Psoas muscle (tissue), 8 donors: Measurements from ENCODE around the gene FUNDC2. TPM values are rescaled to one million over a fixed set of nuclear protein-coding genes. Genes with fewer than 3 reads are reported as not detected.
A peak's percentile ranks its signal among the peaks of the same experiment; 100 is the strongest.
"Not testable (repeated sequence)": the region's sequence is repeated elsewhere in the genome, so short reads cannot be mapped to it uniquely, and the experiment has no call there.

Experiments
- ATAC-seq, 4 donors: fragments of 200-7000 bp; cut with Tn5 transposase; one replicate each; pipeline ENCODE4 v1.9.1; 2020; ENCODE audit warnings: moderate library complexity in 3 of 4, mild to moderate bottlenecking in 2 of 4
- DNase-seq, 2 donors: peaks; one replicate each; pipeline ENCODE4 v3.0.0-alpha.2; 2020
- H3K27ac ChIP-seq: fragments of 200-600 bp; one replicate; pipeline ENCODE4 v1.8.0; 2022
- H3K27me3 ChIP-seq, 3 donors: fragments of 200-600 bp in 1 of 3; one replicate each; pipeline versions ENCODE4 v1.6.1 to v1.8.0; 2013 to 2022; ENCODE audit warnings: low read length in 2 of 3, mild to moderate bottlenecking in 2 of 3, moderate library complexity in 1 of 3; ENCODE audit not compliant: insufficient read depth in 3 of 3
- H3K36me3 ChIP-seq, 2 donors: fragments of 200-600 bp in 1 of 2; one replicate each; pipeline versions ENCODE4 v1.6.1 to v1.8.0; 2013 to 2022; ENCODE audit warnings: low read depth in 1 of 2, mild to moderate bottlenecking in 1 of 2, moderate library complexity in 1 of 2; ENCODE audit not compliant: insufficient read depth in 1 of 2
- H3K4me1 ChIP-seq: fragments of 200-600 bp; one replicate; pipeline ENCODE4 v1.8.0; 2022
- H3K4me3 ChIP-seq: fragments of 200-600 bp; one replicate; pipeline ENCODE4 v1.8.0; 2022; ENCODE audit warnings: mild to moderate bottlenecking
- H3K9me3 ChIP-seq: fragments of 200-600 bp; one replicate; pipeline ENCODE4 v1.8.0; 2022
- WGBS, 3 donors: extraction: QIAGEN DNeasy Blood & Tissue Kit; methylation state at CpG; one replicate each; pipeline versions ENCODE4 v1.1.6 to v1.1.7; 2013; 5-methylcytosine and 5-hydroxymethylcytosine counted together
- intact Hi-C, 2 donors: fragments of 100-400 bp; cut with DNase I; formaldehyde crosslinking; loops; one replicate each; pipeline versions ENCODE4 v1.11.0 to v1.14.2; 2022
- polyA plus RNA-seq, 3 donors: library from polyadenylated mRNA; stranded (reverse); fragments of 200-250 nt; gene quantifications; one replicate each; pipeline ENCODE4 v1.2.3, GENCODE V29; 2013
- total RNA-seq, 4 donors: library from RNA; stranded (reverse); fragmentation: NEBNext Ultra II Directional in 2 of 4; extraction: Animal tissue kit (Norgen Biotek cat#: 25700) in 2 of 4; gene quantifications; one replicate each; pipeline versions ENCODE4 v1.2.1 to v1.2.4, GENCODE V29; 2021 to 2023
- TF ChIP-seq, protein P1 (sequence below): fragments of 200-600 bp; IDR thresholded peaks from one replicate; pipeline ENCODE4 v1.8.0; 2022; ENCODE audit warnings: antibody characterized with exemption
- donor health status: healthy with polysubstance abuse.
- donor health status: DM: no; HTN: no; CAD: no; lungs with moderate emphysema.
- donor health status: Bipolar disorder and iron deficiency.
- donor health status: healthy.
- donor health status: DM: yes; HTN: yes; CAD: no.
- donor health status: DM: no; HTN: no; CAD: no.
- donor health status: DM: no; HTN: no; CAD: no.
- donor health status: DM: yes; HTN: yes; CAD: no.

The FUNDC2 gene
- total and polyA plus RNA-seq, 7 donors = 258 to 441 (median 318) TPM

DNA sequence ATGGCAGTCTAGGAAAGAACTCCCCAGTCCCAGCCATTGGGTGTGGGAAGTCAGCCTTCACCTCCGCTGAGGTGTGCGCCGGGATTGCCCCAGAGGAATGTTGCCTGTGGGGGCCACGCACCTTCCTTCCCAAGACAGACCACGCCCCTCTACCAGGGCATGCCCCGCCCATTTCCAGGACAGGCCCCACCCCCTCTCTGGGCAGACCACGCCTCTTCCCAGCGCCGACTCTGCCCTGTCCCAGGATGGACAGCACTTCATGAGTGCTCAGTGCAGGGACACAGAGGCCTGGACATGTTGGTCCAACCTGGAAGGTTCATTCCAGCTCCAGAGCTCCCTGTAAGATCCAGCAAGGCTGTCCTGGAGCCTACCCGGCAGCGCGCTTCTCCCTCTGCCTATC, 18.1 kb upstream of the FUNDC2 start:
- ATAC-seq = peak in 1 of 4 donors; percentile 40
- H3K9me3 ChIP-seq, H3K36me3 ChIP-seq, H3K4me3 ChIP-seq, H3K4me1 ChIP-seq, H3K27ac ChIP-seq, intact Hi-C loops, H3K27me3 ChIP-seq, DNase-seq: not testable (repeated sequence)
- 97 to 100% (median 98%) methylated on average over 2 to 3 of the region's 12 CpGs for WGBS, 3 donors

DNA sequence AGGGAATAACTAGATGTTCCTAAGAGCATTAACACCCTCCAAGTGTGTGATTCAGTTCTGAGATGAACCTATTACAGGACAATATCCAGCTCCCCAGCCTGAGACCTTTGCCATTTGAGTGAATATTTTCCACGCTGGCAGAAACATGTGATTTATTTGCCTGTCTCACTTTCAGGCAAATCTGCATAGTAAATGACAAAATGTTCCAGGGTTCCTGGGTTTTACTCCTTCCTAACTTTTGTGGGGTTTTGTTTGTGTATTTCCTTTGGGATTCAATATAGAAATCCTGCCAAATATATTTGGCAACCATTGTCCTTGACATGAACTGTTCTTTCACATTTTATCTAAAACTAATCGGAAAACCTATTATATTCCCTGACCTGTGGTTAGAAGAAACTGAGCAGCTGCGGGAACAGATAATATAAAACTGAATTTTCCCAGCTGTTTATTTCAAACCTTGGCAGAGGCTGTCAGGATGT, 16.6 kb upstream of the FUNDC2 start:
- no peaks in the 10 kb centered on the region for H3K9me3 ChIP-seq
- intact Hi-C loops = no loop called here
- TF ChIP-seq, protein P1, sequence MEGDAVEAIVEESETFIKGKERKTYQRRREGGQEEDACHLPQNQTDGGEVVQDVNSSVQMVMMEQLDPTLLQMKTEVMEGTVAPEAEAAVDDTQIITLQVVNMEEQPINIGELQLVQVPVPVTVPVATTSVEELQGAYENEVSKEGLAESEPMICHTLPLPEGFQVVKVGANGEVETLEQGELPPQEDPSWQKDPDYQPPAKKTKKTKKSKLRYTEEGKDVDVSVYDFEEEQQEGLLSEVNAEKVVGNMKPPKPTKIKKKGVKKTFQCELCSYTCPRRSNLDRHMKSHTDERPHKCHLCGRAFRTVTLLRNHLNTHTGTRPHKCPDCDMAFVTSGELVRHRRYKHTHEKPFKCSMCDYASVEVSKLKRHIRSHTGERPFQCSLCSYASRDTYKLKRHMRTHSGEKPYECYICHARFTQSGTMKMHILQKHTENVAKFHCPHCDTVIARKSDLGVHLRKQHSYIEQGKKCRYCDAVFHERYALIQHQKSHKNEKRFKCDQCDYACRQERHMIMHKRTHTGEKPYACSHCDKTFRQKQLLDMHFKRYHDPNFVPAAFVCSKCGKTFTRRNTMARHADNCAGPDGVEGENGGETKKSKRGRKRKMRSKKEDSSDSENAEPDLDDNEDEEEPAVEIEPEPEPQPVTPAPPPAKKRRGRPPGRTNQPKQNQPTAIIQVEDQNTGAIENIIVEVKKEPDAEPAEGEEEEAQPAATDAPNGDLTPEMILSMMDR = no peak
- DNase-seq (no peak), ATAC-seq (peak in 1 of 4 donors; percentile 40)
- H3K27ac ChIP-seq = no peak overlapping the region
- H3K36me3 ChIP-seq = no peaks in the 10 kb centered on the region
- H3K4me3 ChIP-seq = no peak overlapping the region
- H3K27me3 ChIP-seq = no peaks in the 10 kb centered on the region
- no peaks in the 10 kb centered on the region for H3K4me1 ChIP-seq
- WGBS, 3 donors = 28 to 38% (median 34%) methylated on average over 3 of the region's 3 CpGs

DNA sequence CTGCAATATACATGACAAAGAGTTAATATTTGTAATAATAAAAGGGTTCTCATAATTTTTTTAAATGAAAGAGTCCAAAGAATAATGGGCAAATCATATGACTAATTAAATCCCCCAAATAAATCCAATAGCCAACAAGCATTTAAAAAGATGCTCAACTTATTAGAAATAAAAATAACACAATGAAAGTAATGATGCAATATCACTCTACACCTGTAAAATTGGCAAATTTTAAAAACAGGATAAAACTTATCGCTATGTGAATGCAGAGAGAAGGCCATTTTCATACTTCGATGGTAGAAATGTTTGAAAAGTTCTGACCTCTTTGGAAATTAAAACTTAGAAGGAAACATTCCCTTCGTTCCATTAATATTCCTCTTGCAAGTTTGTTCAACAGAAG, 6.1 kb upstream of the FUNDC2 start:
- no peak for ATAC-seq
- no peaks in the 10 kb centered on the region for H3K9me3 ChIP-seq
- TF ChIP-seq, protein P1 = no peak
- no peaks in the 10 kb centered on the region for H3K4me1 ChIP-seq
- no peaks in the 10 kb centered on the region for H3K27me3 ChIP-seq
- intact Hi-C loops = no loop called here
- 73 to 88% (median 88%) methylated on average over 3 of the region's 3 CpGs for WGBS, 3 donors
- no peak for DNase-seq
- peak overlapping the region; percentile 45 for H3K4me3 ChIP-seq
- no peak overlapping the region for H3K27ac ChIP-seq
- H3K36me3 ChIP-seq = no peaks in the 10 kb centered on the region

DNA sequence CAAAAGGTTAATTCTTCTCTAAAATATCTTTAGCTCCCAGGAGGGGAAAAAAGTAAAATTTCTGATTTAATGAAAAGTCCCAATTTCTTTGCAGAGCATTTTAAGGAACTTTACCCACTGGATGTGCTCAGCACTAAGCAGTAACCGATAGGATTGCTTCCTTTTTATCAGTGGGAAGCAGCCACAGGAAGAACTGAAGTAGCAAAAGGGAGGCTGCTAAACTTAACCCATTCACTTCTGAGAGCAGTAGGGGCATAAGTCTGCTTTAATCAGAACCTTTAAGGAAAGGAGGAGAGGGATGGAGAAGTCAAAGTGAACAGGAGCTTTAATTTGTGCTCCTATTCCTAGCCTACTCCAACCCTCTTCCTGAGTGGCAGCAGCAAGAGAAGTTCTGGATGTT, 4.1 kb upstream of the FUNDC2 start, which contains the start of gene F8:
F8 (minus strand) TSS at position 139 of the 400 bp plus-strand sequence. CDS start 171 bp downstream, outside the sequence.
- TF ChIP-seq, protein P1 = no peak
- 11 to 22% (median 20%) methylated on average over 1 of the region's 1 CpG for WGBS, 3 donors
- no peaks in the 10 kb centered on the region for H3K9me3 ChIP-seq
- H3K27ac ChIP-seq = peak within 1 kb of the TSS; percentile 33
- intact Hi-C loops = no loop called here
- H3K4me3 ChIP-seq = peak within 1 kb of the TSS; percentile 45
- H3K4me1 ChIP-seq = no peaks in the 10 kb centered on the region
- DNase-seq (no peak), ATAC-seq (no peak)
- H3K27me3 ChIP-seq = no peaks in the 10 kb centered on the region
- H3K36me3 ChIP-seq = no peaks in the 10 kb centered on the region

DNA sequence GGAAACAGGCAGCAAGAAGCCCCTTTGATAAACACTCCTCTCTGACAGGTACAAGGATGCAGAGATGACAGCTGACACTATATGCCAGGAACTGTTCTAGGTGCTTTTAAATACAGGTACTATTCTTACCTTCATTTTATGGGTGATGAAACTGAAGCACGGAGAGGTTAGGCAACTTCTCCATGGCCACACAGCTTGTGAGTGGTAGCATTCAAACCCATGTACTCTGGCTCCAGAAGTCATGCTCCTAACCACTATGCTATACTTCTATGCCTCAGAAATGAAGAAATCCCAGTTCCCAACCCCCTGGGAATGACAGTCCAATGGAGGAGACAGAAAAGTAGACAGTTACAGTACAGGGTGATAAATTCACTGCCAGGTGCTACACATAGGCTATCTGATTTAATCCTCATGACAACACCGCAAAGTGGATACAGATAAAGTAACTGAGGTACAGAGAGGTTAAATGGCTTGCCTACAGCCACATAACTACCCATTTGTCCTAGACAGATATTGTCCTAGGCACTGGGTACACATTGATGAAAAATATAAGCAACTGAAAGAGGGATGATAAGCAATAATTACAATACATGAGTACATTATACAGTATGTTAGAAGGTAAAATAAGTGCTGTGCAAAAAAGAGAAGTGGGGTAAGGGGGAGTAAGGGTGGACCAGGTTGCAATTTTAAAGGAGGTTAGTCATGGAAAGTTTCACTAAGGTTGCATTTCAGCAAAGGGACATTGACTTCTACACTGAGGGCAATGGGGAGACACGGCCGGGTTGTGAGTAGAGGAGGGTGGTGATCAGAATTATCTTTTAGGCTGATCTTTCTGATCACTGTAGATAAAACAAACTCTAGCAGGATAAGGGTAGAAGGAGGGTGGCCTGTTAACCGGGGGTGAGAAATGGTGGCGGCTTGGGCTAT, 2.5 kb upstream of the FUNDC2 start:
- intact Hi-C loops = no loop called here
- Histone ChIP-seq H3K9me3 (no peaks in the 10 kb centered on the region), H3K27ac (no peak overlapping the region), H3K27me3 (no peaks in the 10 kb centered on the region), H3K4me1 (no peaks in the 10 kb centered on the region), H3K4me3 (no peak overlapping the region), H3K36me3 (no peaks in the 10 kb centered on the region)
- DNase-seq (no peak), ATAC-seq (no peak)
- TF ChIP-seq, protein P1 = no peak
- WGBS, 3 donors = 83 to 93% (median 90%) methylated on average over 6 of the region's 6 CpGs
